ENCODE measurements around the gene NPFF.

Gene NPFF

DNA sequence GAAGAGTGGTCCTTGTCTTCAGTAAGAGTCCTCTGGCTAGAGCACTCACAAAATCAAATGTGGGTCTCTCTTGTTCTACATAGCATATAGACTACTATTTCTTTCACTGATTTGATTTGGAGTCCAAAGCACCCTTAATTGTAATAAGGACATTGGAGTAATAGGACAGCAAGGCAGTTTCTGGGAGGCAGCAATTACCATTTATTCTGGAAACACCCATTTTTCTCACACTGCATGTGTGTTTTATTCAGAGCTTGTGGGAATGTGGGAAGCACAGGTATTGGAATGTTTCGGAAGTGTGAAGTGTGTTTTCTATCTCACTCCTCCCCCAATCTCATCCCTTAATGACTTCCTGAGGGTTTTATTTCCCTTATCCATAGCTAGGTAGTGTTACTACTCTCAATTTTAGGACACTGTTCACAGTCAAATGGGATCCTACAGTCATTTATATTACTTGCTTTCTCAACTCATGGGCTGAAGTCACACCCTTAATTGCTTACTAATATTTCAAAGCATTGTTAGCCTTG, 35.2 kb downstream of the NPFF start:
- no peak for DNase-seq

GRCh38 chr12:53468282-53468681, 39.0 kb downstream of the NPFF start:
- no peak for DNase-seq

GRCh38 chr12:53467880-53468279, 39.4 kb downstream of the NPFF start:
- no peak for DNase-seq

- DNase-seq = no peak
Measured at GRCh38 chr12:53467082-53467481, 40.2 kb downstream of the NPFF start.

- DNase-seq = no peak
Measured at GRCh38 chr12:53466640-53467039, 40.6 kb downstream of the NPFF start.

DNA sequence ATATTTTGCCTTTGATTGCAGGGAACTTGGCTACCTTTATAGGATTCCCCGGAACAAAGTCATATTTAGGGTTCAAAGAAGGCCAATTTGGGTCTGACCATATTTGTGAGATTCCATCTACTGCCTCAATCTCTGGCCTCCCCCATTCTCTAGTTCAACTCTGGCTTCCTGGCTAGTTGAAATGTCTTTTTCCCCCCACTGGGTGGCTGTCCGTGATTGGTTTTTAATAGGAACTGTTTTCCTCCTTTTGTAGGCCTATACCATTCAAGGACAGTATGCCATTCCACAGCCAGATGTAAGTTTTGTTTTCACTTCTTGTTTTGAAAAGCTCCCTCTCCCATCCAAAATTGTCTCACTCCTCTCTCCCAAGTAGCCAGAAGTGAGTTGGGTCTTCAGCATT, 41.6 kb downstream of the NPFF start:
- no peak for DNase-seq

GRCh38 chr12:53464685-53465418, 42.4 kb downstream of the NPFF start:
- DNase-seq = no peak

DNA sequence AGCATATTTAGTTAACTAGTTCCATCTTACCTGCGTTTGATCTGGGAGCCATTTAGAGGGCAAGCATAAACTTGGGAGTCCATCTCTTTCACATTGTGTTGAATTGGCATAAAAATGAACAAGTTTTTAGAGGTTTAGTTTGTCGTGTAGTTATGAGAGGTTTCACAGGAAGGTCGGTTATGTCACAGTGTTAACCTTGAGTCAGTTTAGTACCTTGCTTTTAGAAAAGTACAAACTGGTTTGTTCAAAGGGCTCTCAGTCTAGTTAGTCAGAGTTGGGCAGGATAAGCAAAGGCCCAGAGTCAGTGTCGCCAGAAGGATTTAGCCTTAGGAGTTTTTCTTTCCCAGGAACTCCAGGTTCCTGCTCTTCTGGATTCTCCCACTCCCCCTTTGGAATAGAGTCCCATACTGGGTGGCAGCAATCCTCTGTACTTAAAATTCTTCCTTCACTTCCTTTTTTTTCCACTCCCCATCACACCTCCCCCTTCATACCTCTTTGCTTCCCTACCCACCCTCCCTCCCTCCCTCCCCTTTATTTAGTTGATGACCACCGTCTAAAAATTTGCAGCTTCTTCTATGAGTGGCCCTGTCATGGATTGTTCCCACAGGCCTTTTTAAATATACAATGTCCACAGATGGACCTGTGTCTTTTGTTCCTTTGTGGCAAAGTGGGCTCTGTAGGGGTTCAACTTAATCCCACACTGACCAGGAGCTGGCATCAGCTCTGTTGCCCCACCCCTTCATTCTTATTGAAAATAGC, 43.3 kb downstream of the NPFF start:
- no peak for DNase-seq

DNA sequence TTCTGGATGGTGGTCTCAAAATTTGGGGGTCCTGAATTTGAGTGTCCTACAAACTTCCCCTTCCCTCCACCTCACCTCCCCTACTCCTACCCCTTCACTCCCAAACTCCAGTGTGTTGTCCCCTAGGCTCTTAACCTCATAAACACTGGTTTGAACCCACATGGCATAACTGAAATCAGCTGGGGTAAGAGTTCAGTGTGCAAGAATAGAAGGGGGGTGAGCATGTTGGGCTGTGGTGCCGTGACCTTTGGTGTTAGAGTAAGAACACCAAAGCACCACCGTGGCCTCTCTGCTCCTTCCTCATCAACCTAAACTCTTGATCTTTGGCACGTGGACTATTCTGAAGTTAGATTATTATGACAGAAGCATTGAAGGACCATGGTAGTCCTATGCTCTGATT, 44.3 kb downstream of the NPFF start:
- no peak for DNase-seq

DNA sequence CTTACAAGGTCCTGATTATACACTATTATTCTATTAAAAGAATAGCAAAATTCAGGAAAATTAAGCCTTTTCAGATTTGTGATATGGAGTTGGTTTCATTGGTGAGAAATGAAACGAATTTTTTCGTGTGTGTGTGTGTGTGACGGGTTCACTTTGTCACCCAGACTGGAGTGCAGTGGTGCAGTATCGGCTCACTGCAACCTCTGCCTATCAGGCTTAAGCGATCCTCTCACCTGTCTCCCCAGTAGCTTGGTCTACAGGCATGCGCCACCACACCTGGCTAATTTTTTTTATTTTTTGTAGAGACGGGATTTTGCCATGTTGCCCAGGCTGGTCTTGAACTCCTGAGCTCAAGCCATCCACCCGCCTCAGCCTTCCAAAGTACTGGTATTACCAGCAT, 45.7 kb downstream of the NPFF start:
- no peak for DNase-seq

GRCh38 chr12:53461059-53461458, 46.2 kb downstream of the NPFF start:
- DNase-seq = no peak

GRCh38 chr12:53459097-53459496, 48.2 kb downstream of the NPFF start:
- DNase-seq = no peak

Data from T-helper 9 cell (primary cell).